ENCODE data around the gene SURF6.
"Not testable (repeated sequence)": the region's sequence is repeated elsewhere in the genome, so short reads cannot be mapped to it uniquely, and the experiment has no call there.

Gene SURF6

GRCh38 chr9:133331221-133331620, 4.8 kb downstream of the SURF6 start:
- Histone ChIP-seq H3K27me3 (ENCODE audit: insufficient read depth, poor library complexity, severe bottlenecking) (no peaks in the 10 kb centered on the region), H3K27ac (replicated peaks) (no peak overlapping the region), H3K4me3 (replicated peaks; ENCODE audit: insufficient read depth, low read length) (no peak overlapping the region)
- TF ChIP-seq SPI1 (IDR thresholded peaks at IDR 0.05; ENCODE audit: borderline replicate concordance, low read depth) (no peak), GABPA (IDR thresholded peaks at IDR 0.05; ENCODE audit: low read depth) (no peak), POLR2AphosphoS5 (IDR thresholded peaks at IDR 0.05; ENCODE audit: low read depth) (no peak), CTCF (IDR thresholded peaks at IDR 0.05; ENCODE audit: insufficient read depth, low read length) (no peak)
- TF ChIP-seq, protein P1, sequence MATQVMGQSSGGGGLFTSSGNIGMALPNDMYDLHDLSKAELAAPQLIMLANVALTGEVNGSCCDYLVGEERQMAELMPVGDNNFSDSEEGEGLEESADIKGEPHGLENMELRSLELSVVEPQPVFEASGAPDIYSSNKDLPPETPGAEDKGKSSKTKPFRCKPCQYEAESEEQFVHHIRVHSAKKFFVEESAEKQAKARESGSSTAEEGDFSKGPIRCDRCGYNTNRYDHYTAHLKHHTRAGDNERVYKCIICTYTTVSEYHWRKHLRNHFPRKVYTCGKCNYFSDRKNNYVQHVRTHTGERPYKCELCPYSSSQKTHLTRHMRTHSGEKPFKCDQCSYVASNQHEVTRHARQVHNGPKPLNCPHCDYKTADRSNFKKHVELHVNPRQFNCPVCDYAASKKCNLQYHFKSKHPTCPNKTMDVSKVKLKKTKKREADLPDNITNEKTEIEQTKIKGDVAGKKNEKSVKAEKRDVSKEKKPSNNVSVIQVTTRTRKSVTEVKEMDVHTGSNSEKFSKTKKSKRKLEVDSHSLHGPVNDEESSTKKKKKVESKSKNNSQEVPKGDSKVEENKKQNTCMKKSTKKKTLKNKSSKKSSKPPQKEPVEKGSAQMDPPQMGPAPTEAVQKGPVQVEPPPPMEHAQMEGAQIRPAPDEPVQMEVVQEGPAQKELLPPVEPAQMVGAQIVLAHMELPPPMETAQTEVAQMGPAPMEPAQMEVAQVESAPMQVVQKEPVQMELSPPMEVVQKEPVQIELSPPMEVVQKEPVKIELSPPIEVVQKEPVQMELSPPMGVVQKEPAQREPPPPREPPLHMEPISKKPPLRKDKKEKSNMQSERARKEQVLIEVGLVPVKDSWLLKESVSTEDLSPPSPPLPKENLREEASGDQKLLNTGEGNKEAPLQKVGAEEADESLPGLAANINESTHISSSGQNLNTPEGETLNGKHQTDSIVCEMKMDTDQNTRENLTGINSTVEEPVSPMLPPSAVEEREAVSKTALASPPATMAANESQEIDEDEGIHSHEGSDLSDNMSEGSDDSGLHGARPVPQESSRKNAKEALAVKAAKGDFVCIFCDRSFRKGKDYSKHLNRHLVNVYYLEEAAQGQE (IDR thresholded peaks at IDR 0.05; ENCODE audit: insufficient replicate concordance, low read depth), result no peak
- no peak for DNase-seq (ENCODE audit: low read depth in 1 of 2, low spot score in 1 of 2)

GRCh38 chr9:133329306-133330156, 6.5 kb downstream of the SURF6 start:
- peak; percentile 17 for TF ChIP-seq CTCF (IDR thresholded peaks at IDR 0.05; ENCODE audit: insufficient read depth, low read length)
- not testable (repeated sequence) for DNase-seq (ENCODE audit: low read depth in 1 of 2, low spot score in 1 of 2); H3K27ac ChIP-seq (replicated peaks); H3K27me3 ChIP-seq (ENCODE audit: insufficient read depth, poor library complexity, severe bottlenecking); H3K4me3 ChIP-seq (replicated peaks; ENCODE audit: insufficient read depth, low read length)

- no peaks in the 10 kb centered on the region for H3K27me3 ChIP-seq (ENCODE audit: insufficient read depth, poor library complexity, severe bottlenecking)
- H3K4me3 ChIP-seq (replicated peaks; ENCODE audit: insufficient read depth, low read length), result no peak overlapping the region
- TF ChIP-seq SPI1 (IDR thresholded peaks at IDR 0.05; ENCODE audit: borderline replicate concordance, low read depth) (no peak), GABPA (IDR thresholded peaks at IDR 0.05; ENCODE audit: low read depth) (no peak), CTCF (IDR thresholded peaks at IDR 0.05; ENCODE audit: insufficient read depth, low read length) (no peak), POLR2AphosphoS5 (IDR thresholded peaks at IDR 0.05; ENCODE audit: low read depth) (no peak; the same call in 1 of the 2 replicates)
- TF ChIP-seq, protein P1 (IDR thresholded peaks at IDR 0.05; ENCODE audit: insufficient replicate concordance, low read depth), result no peak
- H3K27ac ChIP-seq (replicated peaks), result no peak overlapping the region
- DNase-seq (ENCODE audit: low read depth in 1 of 2, low spot score in 1 of 2), result no peak
These were observed 8.0 kb downstream of the SURF6 start for GRCh38 chr9:133327834-133328484.

GRCh38 chr9:133327021-133327420, 9.0 kb downstream of the SURF6 start:
- not testable (repeated sequence) for H3K27ac ChIP-seq (replicated peaks); DNase-seq (ENCODE audit: low read depth in 1 of 2, low spot score in 1 of 2); H3K4me3 ChIP-seq (replicated peaks; ENCODE audit: insufficient read depth, low read length); H3K27me3 ChIP-seq (ENCODE audit: insufficient read depth, poor library complexity, severe bottlenecking)

Data from HL-60 (cell line).